GM08714 (cell line): ENCODE measurements around the gene PAPPA.

ENCODE experiments used
- H3K4me3 ChIP-seq: fragments of 200-500 bp; sonication (Bioruptor generic); 2 replicates; pipeline ENCODE4 v1.5.1; 2014; ENCODE audit warnings: mild to moderate bottlenecking, low read length, inconsistent platforms
- ZNF274 ChIP-seq: IDR thresholded peaks from 2 replicates; pipeline ENCODE4 v1.6.1; 2012; ENCODE audit warnings: mild to moderate bottlenecking, low read depth, low read length

The PAPPA gene

GRCh38 chr9:116144038-116144437 lies 9.6 kb upstream of the PAPPA start:
- H3K4me3 ChIP-seq = no peak overlapping the region
- no peak for TF ChIP-seq ZNF274

DNA sequence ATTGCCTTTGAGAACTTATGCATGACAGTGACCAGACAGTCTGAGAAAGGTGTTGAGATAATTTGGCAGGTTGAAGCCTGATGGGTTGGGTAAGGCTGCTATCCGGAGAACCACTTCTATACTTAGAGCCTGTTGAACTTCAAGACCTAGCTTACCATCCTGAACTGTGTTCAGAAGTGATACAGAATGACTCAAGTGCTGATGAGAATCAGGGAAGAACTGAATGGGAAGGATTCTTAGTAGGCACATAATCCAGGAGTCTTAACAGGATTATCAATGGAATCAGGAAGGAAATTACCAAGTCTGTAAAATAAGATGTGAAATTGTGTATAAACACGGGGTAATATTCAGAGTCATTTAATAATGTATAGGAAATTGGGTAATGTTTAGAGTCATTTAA lies 9.0 kb upstream of the PAPPA start:
- no peak overlapping the region for H3K4me3 ChIP-seq

DNA sequence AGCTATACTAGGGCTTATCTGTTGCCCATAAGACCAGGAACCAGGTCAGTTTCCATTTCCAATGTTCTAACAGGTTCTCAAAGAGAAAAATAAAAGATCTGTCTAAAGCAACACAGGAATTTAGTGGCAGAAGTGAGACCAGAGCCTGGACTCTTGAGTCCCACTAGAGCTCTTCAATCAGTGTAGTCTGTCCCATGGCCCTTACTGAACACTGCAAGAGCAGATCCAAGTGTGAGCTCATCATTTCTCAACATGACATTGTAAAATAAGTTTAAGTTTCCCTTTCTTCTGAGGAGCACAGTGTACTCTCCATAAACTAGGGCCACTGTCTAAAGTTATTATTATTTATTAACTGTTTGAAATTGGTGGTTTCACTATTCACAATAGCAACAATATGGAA lies 8.6 kb upstream of the PAPPA start:
- H3K4me3 ChIP-seq = no peak overlapping the region
- TF ChIP-seq ZNF274 = no peak

More for the DNA sequence above, 9.0 kb upstream of the PAPPA start:
- no peak for TF ChIP-seq ZNF274

GRCh38 chr9:116147821-116148220 lies 5.8 kb upstream of the PAPPA start:
- H3K4me3 ChIP-seq = no peak overlapping the region
- TF ChIP-seq ZNF274 = no peak

DNA sequence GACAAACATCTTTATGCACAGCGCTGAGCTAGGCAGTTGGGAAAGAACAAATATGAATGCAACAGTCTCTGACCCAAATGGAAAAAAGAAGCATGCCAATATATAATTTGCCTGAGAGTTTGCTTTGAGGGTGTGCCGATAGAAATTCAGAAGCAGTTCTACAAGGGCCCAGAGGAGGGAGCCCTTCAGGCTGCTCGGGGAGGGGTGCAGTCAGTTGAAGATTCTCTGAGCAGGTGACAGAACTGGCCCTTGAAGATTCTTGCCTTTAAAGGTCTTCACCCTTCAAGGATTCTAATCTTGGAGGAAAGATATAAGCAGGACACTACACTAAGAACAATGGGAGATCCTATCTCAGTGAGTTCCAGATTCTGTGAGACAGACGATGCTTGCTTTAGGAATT lies 3.7 kb upstream of the PAPPA start:
- no peak overlapping the region for H3K4me3 ChIP-seq
- TF ChIP-seq ZNF274 = no peak

DNA sequence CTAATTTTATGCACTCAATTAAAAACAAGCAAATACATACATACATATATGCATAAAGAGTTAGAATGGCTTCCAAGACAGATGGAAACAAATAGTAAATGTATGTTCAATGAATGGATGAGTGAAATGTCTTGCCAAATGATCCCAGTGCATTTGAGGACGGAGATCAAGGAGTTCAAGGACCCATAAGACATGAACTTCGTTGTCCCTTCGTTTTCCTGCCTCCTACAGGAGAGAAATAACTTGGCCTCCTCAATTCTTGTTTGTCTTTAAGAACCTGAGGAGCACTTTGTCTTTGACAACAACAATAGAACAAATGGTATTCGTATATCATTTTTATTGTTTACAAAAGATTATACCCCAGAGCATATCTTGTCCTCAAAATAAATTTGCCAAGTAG lies 2.4 kb upstream of the PAPPA start:
- no peak overlapping the region for H3K4me3 ChIP-seq
- TF ChIP-seq ZNF274 = no peak

DNA sequence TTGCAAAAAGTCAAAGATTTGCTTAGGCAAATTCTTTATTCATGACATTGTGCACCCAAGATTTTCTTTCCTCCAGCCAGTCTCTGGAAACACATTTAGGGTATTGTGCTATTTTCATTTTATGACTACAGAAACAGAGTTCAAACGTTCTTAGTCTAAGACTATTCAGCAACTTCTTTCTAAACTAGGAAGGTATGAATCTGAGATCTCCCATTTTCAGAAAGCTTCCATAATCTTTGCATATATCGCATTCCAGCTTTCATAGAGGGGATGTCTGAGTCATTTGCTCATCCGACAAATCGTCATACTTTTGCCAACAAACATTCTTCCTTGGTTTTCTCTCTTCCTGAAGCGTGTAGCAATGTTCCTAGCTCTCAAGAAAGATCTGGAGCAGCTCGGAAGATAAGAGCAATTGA lies 1.6 kb upstream of the PAPPA start:
- H3K4me3 ChIP-seq = no peak overlapping the region
- TF ChIP-seq ZNF274 = no peak

- TF ChIP-seq ZNF274 = no peak
- no peak overlapping the region for H3K4me3 ChIP-seq
Measured at GRCh38 chr9:116152390-116152789, 1.2 kb upstream of the PAPPA start.

GRCh38 chr9:116152941-116153764 lies 438 bp upstream of the PAPPA start:
- no peak for TF ChIP-seq ZNF274
- H3K4me3 ChIP-seq = no peak overlapping the region

GRCh38 chr9:116154334-116154975 lies 864 bp downstream of the PAPPA start:
- TF ChIP-seq ZNF274 = no peak
- H3K4me3 ChIP-seq = no peak overlapping the region

GRCh38 chr9:116154976-116155697 lies 1.5 kb downstream of the PAPPA start:
- TF ChIP-seq ZNF274 = no peak
- no peak overlapping the region for H3K4me3 ChIP-seq

DNA sequence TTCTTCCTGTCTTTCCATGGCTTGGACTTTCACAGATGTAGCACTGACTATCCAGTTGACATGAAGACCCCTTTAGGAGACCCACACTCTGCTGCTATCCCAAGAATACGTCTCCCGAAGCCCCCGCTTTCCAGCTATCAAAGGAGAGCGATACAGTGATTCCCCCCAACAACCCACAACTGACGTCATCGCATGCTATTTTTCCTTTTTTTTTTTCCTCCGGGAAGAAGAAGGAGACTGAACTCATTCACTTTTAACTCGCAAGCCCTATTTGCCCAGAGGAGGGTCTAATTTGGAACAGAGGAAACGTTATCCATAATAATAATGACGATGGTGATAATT lies 2.1 kb downstream of the PAPPA start:
- no peak for TF ChIP-seq ZNF274
- H3K4me3 ChIP-seq = no peak overlapping the region

DNA sequence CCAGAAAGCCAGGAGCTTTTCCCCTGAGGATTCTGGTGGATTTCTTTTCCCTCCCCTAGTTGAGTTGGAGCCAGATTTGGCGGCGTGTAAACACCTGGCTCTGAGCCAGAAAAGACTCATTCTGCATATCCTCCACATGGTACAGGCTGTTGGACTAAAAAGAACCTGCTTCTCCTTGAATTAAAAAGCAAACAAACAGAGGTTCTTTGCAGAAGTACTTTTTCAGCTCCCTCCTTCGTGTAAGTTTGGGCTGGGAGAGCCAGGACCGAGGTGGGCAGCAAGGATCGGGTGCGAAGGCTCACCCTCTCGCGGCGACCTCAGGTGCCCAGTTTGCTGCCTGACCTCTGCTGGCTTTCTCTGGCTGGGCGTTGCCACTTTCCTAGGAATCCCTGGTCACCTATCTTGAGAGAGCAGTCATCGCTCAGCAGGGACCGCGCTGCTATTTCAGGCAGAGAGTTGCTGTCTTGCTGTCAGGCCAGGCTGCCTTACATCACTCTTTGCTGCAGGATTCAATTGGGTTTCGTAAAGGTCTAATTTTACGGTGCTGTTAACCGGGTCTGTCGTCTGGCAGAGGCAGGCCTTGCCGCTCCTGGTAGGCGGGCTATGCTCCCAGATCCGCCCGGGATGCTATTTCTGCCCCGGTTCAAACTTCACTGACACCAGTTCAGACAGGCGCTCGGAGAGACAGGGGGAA lies 3.2 kb downstream of the PAPPA start:
- H3K4me3 ChIP-seq = no peak overlapping the region
- TF ChIP-seq ZNF274 = no peak

- H3K4me3 ChIP-seq = no peak overlapping the region
Measured at GRCh38 chr9:116157436-116158138, 4.0 kb downstream of the PAPPA start.

More at GRCh38 chr9:116157436-116158138, 4.0 kb downstream of the PAPPA start:
- no peak for TF ChIP-seq ZNF274
